Left lung (tissue), 10 donors: ENCODE measurements around the gene ISLR. TPM values are rescaled to one million over a fixed set of nuclear protein-coding genes. Genes with fewer than 3 reads are reported as not detected.
A peak's percentile ranks its signal among the peaks of the same experiment; 100 is the strongest.

Experiments
- ATAC-seq: fragments of 200-7000 bp; cut with Tn5 transposase; one replicate; pipeline ENCODE4 v1.9.1; 2020; ENCODE audit warnings: moderate library complexity
- DNase-seq, 4 donors: peaks; one replicate each; pipeline ENCODE4 v3.0.0-alpha.2; 2013 to 2020
- H3K27ac ChIP-seq, 2 donors: fragments of 200-600 bp; sonication (generic) in 1 of 2; one replicate each; pipeline versions ENCODE4 v1.5.0 to v1.8.0; 2020 to 2021
- H3K27me3 ChIP-seq, 2 donors: fragments of 200-600 bp; sonication (generic) in 1 of 2; one replicate each; pipeline versions ENCODE4 v1.5.0 to v1.8.0; 2020 to 2021
- H3K36me3 ChIP-seq, 2 donors: fragments of 200-600 bp; sonication (generic) in 1 of 2; one replicate each; pipeline versions ENCODE4 v1.5.0 to v1.8.0; 2020 to 2021
- H3K4me1 ChIP-seq, 2 donors: fragments of 200-600 bp; one replicate each; pipeline ENCODE4 v1.8.0; 2021
- H3K4me3 ChIP-seq, 2 donors: fragments of 200-600 bp; sonication (generic) in 1 of 2; one replicate each; pipeline versions ENCODE4 v1.5.0 to v1.8.0; 2020 to 2021; ENCODE audit warnings: mild to moderate bottlenecking in 1 of 2
- H3K9me3 ChIP-seq, 2 donors: fragments of 200-600 bp; sonication (generic) in 1 of 2; one replicate each; pipeline versions ENCODE4 v1.5.0 to v1.8.0; 2020 to 2021
- CTCF ChIP-seq, 2 donors: fragments of 200-600 bp; sonication (generic) in 1 of 2; IDR thresholded peaks; one replicate each; pipeline versions ENCODE4 v1.5.0 to v1.8.0; 2021; ENCODE audit warnings: antibody characterized with exemption in 2 of 2
- intact Hi-C, 2 donors: fragments of 100-400 bp; cut with DNase I; formaldehyde crosslinking; loops; one replicate each; pipeline versions ENCODE4 v1.11.2 to v1.14.2; 2022
- polyA plus RNA-seq, 6 donors: library from polyadenylated mRNA; unstranded; fragments of 120-200 nt; gene quantifications; one replicate each; pipeline ENCODE4 v1.2.1, GENCODE V29; 2013; ENCODE audit not compliant: insufficient read length in 6 of 6
- total RNA-seq, 2 donors: library from RNA; stranded (reverse); fragmentation: NEBNext Ultra II Directional; extraction: Animal tissue kit (Norgen Biotek cat#: 25700); gene quantifications; one replicate each; pipeline ENCODE4 v1.2.1, GENCODE V29; 2021
- donor health status: DM: no; HTN: yes; CAD: no.
- donor health status: DM: no; HTN: no; CAD: no.

The ISLR gene
- total and polyA plus RNA-seq, 8 donors, result 10.4 to 60.1 (median 52.6) TPM

GRCh38 chr15:74214324-74215021, 41.0 kb downstream of the ISLR start:
- no peak for ATAC-seq
- no peak for TF ChIP-seq CTCF (IDR thresholded peaks at IDR 0.05)
- Histone ChIP-seq H3K27ac (no peak overlapping the region), H3K27me3 (no peaks in the 10 kb centered on the region), H3K9me3 (no peaks in the 10 kb centered on the region), H3K4me3 (no peak overlapping the region), H3K36me3 (no peaks in the 10 kb centered on the region), H3K4me1 (no peaks in the 10 kb centered on the region)
- DNase-seq, result peak in 1 of 4 donors; percentile 5
- intact Hi-C loops, result no loop called here

GRCh38 chr15:74215958-74216357, 42.4 kb downstream of the ISLR start:
- Histone ChIP-seq H3K27me3 (peaks cover 0 to 10% of the 10 kb centered on the region in 2 donors), H3K9me3 (no peaks in the 10 kb centered on the region), H3K27ac (no peak overlapping the region), H3K36me3 (no peaks in the 10 kb centered on the region), H3K4me1 (no peaks in the 10 kb centered on the region), H3K4me3 (no peak overlapping the region)
- intact Hi-C loops, result no loop called here
- TF ChIP-seq CTCF (IDR thresholded peaks at IDR 0.05), result no peak
- ATAC-seq (no peak), DNase-seq (no peak)

- no peak for DNase-seq
- H3K4me3 ChIP-seq, result no peak overlapping the region
- no peak for TF ChIP-seq CTCF (IDR thresholded peaks at IDR 0.05)
- no peaks in the 10 kb centered on the region for H3K36me3 ChIP-seq
- H3K4me1 ChIP-seq, result no peaks in the 10 kb centered on the region
- H3K27me3 ChIP-seq, result peaks cover 0 to 17% of the 10 kb centered on the region in 2 donors
- H3K27ac ChIP-seq, result no peak overlapping the region
- H3K9me3 ChIP-seq, result no peaks in the 10 kb centered on the region
- no peak for ATAC-seq
- intact Hi-C loops, result no loop called here
Observed at GRCh38 chr15:74216949-74217348, 43.4 kb downstream of the ISLR start.

- DNase-seq (no peak), ATAC-seq (no peak)
- no peaks in the 10 kb centered on the region for H3K9me3 ChIP-seq
- no peak overlapping the region for H3K27ac ChIP-seq
- H3K36me3 ChIP-seq, result no peaks in the 10 kb centered on the region
- peaks cover 0 to 30% of the 10 kb centered on the region in 2 donors for H3K27me3 ChIP-seq
- TF ChIP-seq CTCF (IDR thresholded peaks at IDR 0.05), result no peak
- no peaks in the 10 kb centered on the region for H3K4me1 ChIP-seq
- intact Hi-C loops, result no loop called here
- H3K4me3 ChIP-seq, result no peak overlapping the region
Observed at GRCh38 chr15:74217907-74218885, 44.7 kb downstream of the ISLR start.
